SK-N-SH (cell line): ENCODE measurements around the gene NFIA. TPM values are rescaled to one million over a fixed set of nuclear protein-coding genes. Genes with fewer than 3 reads are reported as not detected.
A peak's percentile ranks its signal among the peaks of the same experiment; 100 is the strongest.

Source experiments
- CTCF ChIA-PET: fragments of 300-600, 350-600 bp; formaldehyde crosslinking; extraction: SDS; loops from one replicate; lab custom pipeline; 2021; lab: Yijun Ruan, JAX
- POLR2A ChIA-PET: fragments of 350-600 bp; sonication (Branson Sonifier 250); formaldehyde crosslinking; extraction: SDS; loops from one replicate; lab custom pipeline; 2020; ENCODE audit warnings: antibody characterized with exemption, inconsistent platforms; lab: Yijun Ruan, JAX
- DNase-seq: peaks from one replicate; pipeline ENCODE4 v3.0.0; 2012
- H2AFZ ChIP-seq: fragments of 200-600 bp; sonication (generic); 2 replicates; pipeline ENCODE4 v1.8.1; 2016; ENCODE audit warnings: antibody characterized with exemption, mild to moderate bottlenecking, low read depth
- H3F3A ChIP-seq: fragments of 200-600 bp; sonication (generic); replicated peaks from 2 replicates; pipeline ENCODE3; 2016; ENCODE audit warnings: antibody characterized with exemption, mild to moderate bottlenecking; ENCODE audit not compliant: insufficient read depth
- H3K27ac ChIP-seq, 2 experiments: fragments of 200-500 bp in 1 of 2; fragments of 200-600 bp in 1 of 2; sonication (Bioruptor generic) in 1 of 2; sonication (generic), shearing (Covaris generic) in 1 of 2; 2 replicates each; pipeline versions ENCODE4 v1.5.1 to v1.6.1; 2014 to 2016; ENCODE audit warnings: low read depth in 2 of 2, inconsistent platforms in 1 of 2, low read length in 1 of 2, mild to moderate bottlenecking in 1 of 2, mixed read lengths in 1 of 2
- H3K27me3 ChIP-seq: fragments of 200-600 bp; sonication (generic), shearing (Covaris generic); 2 replicates; pipeline ENCODE4 v1.6.1; 2016; ENCODE audit warnings: mixed run types; ENCODE audit not compliant: insufficient read depth
- H3K36me3 ChIP-seq, 2 experiments: fragments of 200-500 bp in 1 of 2; fragments of 200-600 bp in 1 of 2; sonication (Bioruptor generic) in 1 of 2; sonication (generic) in 1 of 2; replicated peaks in 1 of 2; 2 replicates each; pipeline versions ENCODE3 to v1.5.1; 2014 to 2016; ENCODE audit warnings: low read length in 1 of 2, mild to moderate bottlenecking in 1 of 2; ENCODE audit not compliant: insufficient read depth in 2 of 2, control insufficient read depth in 1 of 2
- H3K4me1 ChIP-seq, 2 experiments: fragments of 200-500 bp in 1 of 2; fragments of 200-600 bp in 1 of 2; sonication (Bioruptor generic) in 1 of 2; sonication (generic), shearing (Covaris generic) in 1 of 2; 2 replicates each; pipeline versions ENCODE4 v1.5.1 to v1.6.1; 2014 to 2016; ENCODE audit warnings: low read depth in 1 of 2, low read length in 1 of 2, mixed run types in 1 of 2; ENCODE audit not compliant: insufficient read depth in 2 of 2, control insufficient read depth in 1 of 2
- H3K4me2 ChIP-seq: fragments of 200-600 bp; sonication (generic), shearing (Covaris generic); 2 replicates; pipeline ENCODE4 v1.6.1; 2017; ENCODE audit warnings: mixed run types
- H3K4me3 ChIP-seq, 2 experiments: fragments of 200-500 bp in 1 of 2; fragments of 200-600 bp in 1 of 2; sonication (Bioruptor generic) in 1 of 2; sonication (generic), shearing (Covaris generic) in 1 of 2; 2 replicates each; pipeline versions ENCODE4 v1.5.1 to v1.8.1; 2014 to 2016; ENCODE audit warnings: low read depth in 2 of 2, inconsistent platforms in 1 of 2, low read length in 1 of 2, mild to moderate bottlenecking in 1 of 2, mixed read lengths in 1 of 2, moderate library complexity in 1 of 2
- H3K79me2 ChIP-seq: fragments of 200-600 bp; sonication (generic); 2 replicates; pipeline ENCODE4 v1.8.1; 2017; ENCODE audit warnings: mild to moderate bottlenecking; ENCODE audit not compliant: insufficient read depth
- H3K9ac ChIP-seq: fragments of 200-600 bp; sonication (generic); 2 replicates; pipeline ENCODE4 v1.6.1; 2017; ENCODE audit warnings: mixed run types
- H3K9me2 ChIP-seq: fragments of 200-600 bp; sonication (generic); 2 replicates; pipeline ENCODE4 v1.6.1; 2017; ENCODE audit warnings: mixed run types
- H3K9me3 ChIP-seq: fragments of 200-600 bp; sonication (generic); 2 replicates; pipeline ENCODE4 v1.6.1; 2017; ENCODE audit warnings: mixed run types, mild to moderate bottlenecking, moderate library complexity
- H4K20me1 ChIP-seq: fragments of 200-600 bp; sonication (generic); 2 replicates; pipeline ENCODE4 v1.6.1; 2017; ENCODE audit warnings: mild to moderate bottlenecking, mixed run types; ENCODE audit not compliant: insufficient read depth
- CHD2 ChIP-seq: fragments of 150-350 bp; IDR thresholded peaks from 2 replicates; pipeline ENCODE4 v1.6.1; 2018; ENCODE audit warnings: low read length; ENCODE audit not compliant: partially characterized antibody
- EP300 ChIP-seq, 2 experiments: IDR thresholded peaks; 2 replicates each; pipeline versions ENCODE4 v1.4.0 to v1.6.1; 2012; ENCODE audit warnings: borderline replicate concordance in 1 of 2, low read depth in 1 of 2, low read length in 1 of 2
- EZH2phosphoT487 ChIP-seq: fragments of 200-600 bp; sonication (generic); IDR thresholded peaks from 2 replicates; pipeline ENCODE4 v1.6.1; 2017; ENCODE audit warnings: low read depth, mixed run types, mild to moderate bottlenecking, antibody characterized with exemption, moderate library complexity, borderline replicate concordance
- JUND ChIP-seq: IDR thresholded peaks from 2 replicates; pipeline ENCODE4 v1.4.0; 2012
- MAX ChIP-seq: IDR thresholded peaks from 2 replicates; pipeline ENCODE4 v1.4.0; 2012; ENCODE audit warnings: low read depth
- MXI1 ChIP-seq: IDR thresholded peaks from 2 replicates; pipeline ENCODE4 v1.6.1; 2012; ENCODE audit warnings: mild to moderate bottlenecking, low read depth, low read length, improper control_type of control experiment
- NFIC ChIP-seq: IDR thresholded peaks from 2 replicates; pipeline ENCODE4 v1.4.0; 2012; ENCODE audit warnings: borderline replicate concordance
- NRF1 ChIP-seq: IDR thresholded peaks from 2 replicates; pipeline ENCODE4 v1.6.1; 2012; ENCODE audit warnings: low read depth, mild to moderate bottlenecking, low read length
- POLR2AphosphoS5 ChIP-seq: IDR thresholded peaks from 2 replicates; pipeline ENCODE4 v1.6.1; 2012; ENCODE audit warnings: low read depth, low read length
- RAD21 ChIP-seq: IDR thresholded peaks from 2 replicates; pipeline ENCODE4 v1.6.1; 2012; ENCODE audit warnings: mild to moderate bottlenecking, low read length
- RCOR1 ChIP-seq: fragments of 150-350 bp; IDR thresholded peaks from 2 replicates; pipeline ENCODE4 v1.6.1; 2017; ENCODE audit warnings: antibody characterized with exemption, low read length
- RFX5 ChIP-seq: IDR thresholded peaks from 2 replicates; pipeline ENCODE4 v1.6.1; 2012; ENCODE audit warnings: mild to moderate bottlenecking, improper control_type of control experiment, low read length
- SIN3A ChIP-seq: IDR thresholded peaks from 2 replicates; pipeline ENCODE4 v1.6.1; 2012; ENCODE audit warnings: low read depth, mild to moderate bottlenecking, low read length, moderate library complexity, borderline replicate concordance
- SMC3 ChIP-seq: IDR thresholded peaks from 2 replicates; pipeline ENCODE4 v1.6.1; 2012; ENCODE audit warnings: low read depth, low read length, improper control_type of control experiment
- TCF12 ChIP-seq: IDR thresholded peaks from 2 replicates; pipeline ENCODE4 v1.4.0; 2012
- TEAD4 ChIP-seq: IDR thresholded peaks from 2 replicates; pipeline ENCODE4 v1.4.0; 2012; ENCODE audit warnings: mild to moderate bottlenecking, borderline replicate concordance; ENCODE audit not compliant: insufficient read depth
- WGBS: methylation state at CpG from one replicate; pipeline ENCODE4 v1.1.6; 2017; ENCODE audit warnings: low lambda C conversion rate; 5-methylcytosine and 5-hydroxymethylcytosine counted together
- polyA plus RNA-seq, 3 experiments: library from polyadenylated mRNA; depleted of rRNA; stranded (reverse); fragments of >200 nt; gene quantifications; 2 replicates each; pipeline ENCODE4 v1.2.3, GENCODE V29; 2012
- TF ChIP-seq, protein P1 (sequence below): fragments of 150-350 bp; IDR thresholded peaks from 2 replicates; pipeline ENCODE4 v1.6.1; 2017; ENCODE audit warnings: antibody characterized with exemption, low read length, low read depth, borderline replicate concordance
- TF ChIP-seq, protein P2 (sequence below): fragments of 200-600 bp; sonication (generic); IDR thresholded peaks from 2 replicates; pipeline ENCODE4 v1.6.1; 2017; ENCODE audit warnings: antibody characterized with exemption, mild to moderate bottlenecking, moderate library complexity

The NFIA gene
- polyA plus RNA-seq, 1 of the 3 experiments (the other 2 are of a cell fraction): 3.3 TPM

DNA sequence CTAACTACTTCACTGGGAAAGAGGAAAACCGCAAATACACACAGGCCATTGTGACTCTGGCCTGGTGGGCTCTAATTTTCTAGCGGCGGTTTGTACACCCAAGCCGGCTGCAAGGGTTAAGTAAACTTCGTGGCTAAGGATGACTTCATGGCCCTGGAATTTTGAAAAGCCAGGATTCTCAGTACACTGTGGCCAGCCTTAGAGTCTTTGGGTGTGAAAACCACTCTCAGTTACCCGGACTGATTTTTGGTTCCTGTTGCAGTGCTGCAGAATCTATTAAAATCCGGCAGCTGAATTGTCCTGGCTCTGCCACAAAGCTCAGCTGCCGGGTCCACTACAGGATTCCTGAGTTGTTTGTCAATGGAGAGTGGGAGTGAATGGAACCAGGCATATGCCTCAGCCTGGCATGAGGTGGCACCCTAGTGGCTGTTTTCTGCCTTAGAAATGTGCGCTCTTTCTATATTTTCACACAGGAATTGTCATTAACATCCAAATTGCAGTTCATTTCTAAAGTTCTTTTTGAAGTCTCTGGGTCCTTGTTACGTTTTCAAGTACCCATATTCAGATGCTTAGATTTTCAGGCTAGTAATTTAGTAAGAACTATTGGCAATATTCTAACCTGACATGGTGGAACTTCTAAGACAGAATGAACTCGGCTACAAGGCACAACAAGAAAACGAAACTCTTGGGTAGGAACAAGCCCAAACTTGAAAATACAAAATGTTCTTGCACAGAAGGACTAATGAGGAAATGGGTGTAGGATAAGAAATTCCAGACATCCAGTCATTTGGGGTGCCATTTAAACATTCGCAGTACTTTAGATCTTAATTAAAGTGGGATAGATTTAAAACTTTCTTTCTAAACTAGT lies 255.9 kb downstream of the NFIA start:
- WGBS: 38% methylated on average over 13 of the region's 13 CpGs
- peak; percentile 48 for TF ChIP-seq CHD2
- no peak for TF ChIP-seq NFIC
- TF ChIP-seq, protein P1, sequence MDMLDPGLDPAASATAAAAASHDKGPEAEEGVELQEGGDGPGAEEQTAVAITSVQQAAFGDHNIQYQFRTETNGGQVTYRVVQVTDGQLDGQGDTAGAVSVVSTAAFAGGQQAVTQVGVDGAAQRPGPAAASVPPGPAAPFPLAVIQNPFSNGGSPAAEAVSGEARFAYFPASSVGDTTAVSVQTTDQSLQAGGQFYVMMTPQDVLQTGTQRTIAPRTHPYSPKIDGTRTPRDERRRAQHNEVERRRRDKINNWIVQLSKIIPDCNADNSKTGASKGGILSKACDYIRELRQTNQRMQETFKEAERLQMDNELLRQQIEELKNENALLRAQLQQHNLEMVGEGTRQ: no peak
- peak; percentile 54; the same call in 1 of the 2 replicates for TF ChIP-seq MXI1
- TF ChIP-seq RAD21: peak; percentile 98
- TF ChIP-seq MAX: 0 out of 2 replicates have a peak, but pooled peaks have one; percentile 35
- 0 out of 2 replicates have a peak, but pooled peaks have one; percentile 34 for TF ChIP-seq TEAD4
- TF ChIP-seq, protein P2, sequence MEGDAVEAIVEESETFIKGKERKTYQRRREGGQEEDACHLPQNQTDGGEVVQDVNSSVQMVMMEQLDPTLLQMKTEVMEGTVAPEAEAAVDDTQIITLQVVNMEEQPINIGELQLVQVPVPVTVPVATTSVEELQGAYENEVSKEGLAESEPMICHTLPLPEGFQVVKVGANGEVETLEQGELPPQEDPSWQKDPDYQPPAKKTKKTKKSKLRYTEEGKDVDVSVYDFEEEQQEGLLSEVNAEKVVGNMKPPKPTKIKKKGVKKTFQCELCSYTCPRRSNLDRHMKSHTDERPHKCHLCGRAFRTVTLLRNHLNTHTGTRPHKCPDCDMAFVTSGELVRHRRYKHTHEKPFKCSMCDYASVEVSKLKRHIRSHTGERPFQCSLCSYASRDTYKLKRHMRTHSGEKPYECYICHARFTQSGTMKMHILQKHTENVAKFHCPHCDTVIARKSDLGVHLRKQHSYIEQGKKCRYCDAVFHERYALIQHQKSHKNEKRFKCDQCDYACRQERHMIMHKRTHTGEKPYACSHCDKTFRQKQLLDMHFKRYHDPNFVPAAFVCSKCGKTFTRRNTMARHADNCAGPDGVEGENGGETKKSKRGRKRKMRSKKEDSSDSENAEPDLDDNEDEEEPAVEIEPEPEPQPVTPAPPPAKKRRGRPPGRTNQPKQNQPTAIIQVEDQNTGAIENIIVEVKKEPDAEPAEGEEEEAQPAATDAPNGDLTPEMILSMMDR: peak; percentile 88
- no peak for TF ChIP-seq POLR2AphosphoS5
- TF ChIP-seq JUND: peak; percentile 33; the same call in 1 of the 2 replicates
- 0 out of 2 replicates have a peak, but pooled peaks have one; percentile 14 for TF ChIP-seq RFX5
- TF ChIP-seq EP300 (IDR thresholded peaks at IDR 0.05; ENCODE audit: borderline replicate concordance in 1 of 2, low read depth in 1 of 2, low read length in 1 of 2): 0 out of 4 replicates have a peak, but pooled peaks of 1 of the 2 experiments have one; percentile 29
- TF ChIP-seq RCOR1: peak; percentile 65
- peak; percentile 85 for TF ChIP-seq SMC3
- no peak for TF ChIP-seq NRF1
- TF ChIP-seq SIN3A: peak; percentile 71; the same call in 1 of the 2 replicates
- peak; percentile 4; the same call in 1 of the 2 replicates for TF ChIP-seq TCF12
- no peak for TF ChIP-seq EZH2phosphoT487
- Histone ChIP-seq H3K27me3 (no peaks in the 10 kb centered on the region), H3K9me3 (no peaks in the 10 kb centered on the region), H3K9ac (peak overlapping the region; percentile 48; the same call in 1 of the 2 replicates), H3F3A (peaks cover 13% of the 10 kb centered on the region), H3K9me2 (no peaks in the 10 kb centered on the region), H3K27ac (peak overlapping the region; percentile 59 to 61), H3K79me2 (no peaks in the 10 kb centered on the region), H3K36me3 (no peaks in the 10 kb centered on the region), H3K4me1 (peaks cover 16 to 25% of the 10 kb centered on the region in 2 experiments; a peak in 3 of 4 replicates), H3K4me3 (peak overlapping the region in 1 of 2 experiments; percentile 18; a peak in 1 of 4 replicates), H4K20me1 (no peaks in the 10 kb centered on the region), H2AFZ (peak overlapping the region; percentile 38), H3K4me2 (peak overlapping the region; percentile 61)
- POLR2A ChIA-PET: no interaction called here
- CTCF ChIA-PET: interaction anchor here (0.6 to 3.7 kb wide), 32 partner anchors 10 to 1131 kb away, joined by 3 to 24 read pairs (median 4); no protein-coding TSS in a partner anchor
- peak; percentile 73 for DNase-seq
